Neural cell (in vitro differentiated cells): Measurements from ENCODE around the gene PWP2. TPM values are rescaled to one million over a fixed set of nuclear protein-coding genes. Genes with fewer than 3 reads are reported as not detected.
"Not testable (repeated sequence)": the region's sequence is repeated elsewhere in the genome, so short reads cannot be mapped to it uniquely, and the experiment has no call there.

ENCODE experiments used
- H2AFZ ChIP-seq: fragments of 200-600, 300-800 bp; sonication (generic), shearing (Covaris generic); 2 replicates; pipeline ENCODE4 v1.6.0; 2014; ENCODE audit warnings: low read depth, mild to moderate bottlenecking, antibody characterized with exemption, low read length, moderate library complexity
- H3F3A ChIP-seq: fragments of 200-600 bp; shearing (Covaris generic); 2 replicates; pipeline ENCODE4 v1.6.1; 2016; ENCODE audit warnings: mild to moderate bottlenecking, moderate library complexity, mixed read lengths, antibody characterized with exemption, low read length; ENCODE audit not compliant: insufficient read depth, poor library complexity, severe bottlenecking
- H3K27ac ChIP-seq: fragments of 200-600, 300-800 bp; sonication (generic), shearing (Covaris generic); 2 replicates; pipeline ENCODE4 v1.5.1; 2014; ENCODE audit warnings: mild to moderate bottlenecking, low read length, moderate library complexity
- H3K27me3 ChIP-seq: fragments of 300-800, 200-600 bp; sonication (generic), shearing (Covaris generic); 2 replicates; pipeline ENCODE4 v1.6.0; 2014; ENCODE audit warnings: mild to moderate bottlenecking, low read depth, low read length, moderate library complexity; ENCODE audit not compliant: insufficient read depth
- H3K36me3 ChIP-seq: fragments of 300-800, 200-600 bp; sonication (generic), shearing (Covaris generic); 2 replicates; pipeline ENCODE4 v1.5.1; 2014; ENCODE audit warnings: mild to moderate bottlenecking, antibody characterized with exemption, low read length, moderate library complexity; ENCODE audit not compliant: insufficient read depth
- H3K4me2 ChIP-seq: fragments of 300-800, 200-600 bp; sonication (generic), shearing (Covaris generic); 2 replicates; pipeline ENCODE4 v1.6.0; 2014; ENCODE audit warnings: mild to moderate bottlenecking, low read length
- H3K4me3 ChIP-seq: fragments of 300-800, 200-600 bp; sonication (generic), shearing (Covaris generic); 2 replicates; pipeline ENCODE4 v1.5.1; 2014; ENCODE audit warnings: mild to moderate bottlenecking, low read length, moderate library complexity
- H3K79me2 ChIP-seq: fragments of 200-600 bp; shearing (Covaris generic); replicated peaks from 2 replicates; pipeline ENCODE4 v1.6.0; 2014; ENCODE audit warnings: mild to moderate bottlenecking, low read length, moderate library complexity; ENCODE audit not compliant: insufficient read depth
- H3K9ac ChIP-seq: fragments of 300-800, 200-600 bp; sonication (generic), shearing (Covaris generic); 2 replicates; pipeline ENCODE4 v1.6.1; 2016; ENCODE audit warnings: mild to moderate bottlenecking, low read length, mixed read lengths
- H3K9me2 ChIP-seq: fragments of 200-600 bp; shearing (Covaris generic); 2 replicates; pipeline ENCODE4 v1.6.1; 2016; ENCODE audit warnings: mild to moderate bottlenecking, low read length, mixed read lengths; ENCODE audit not compliant: insufficient read depth
- H3K9me3 ChIP-seq: fragments of 200-600, 300-800 bp; sonication (generic), shearing (Covaris generic); 2 replicates; pipeline ENCODE4 v1.6.1; 2016; ENCODE audit warnings: mild to moderate bottlenecking, mixed run types, low read length, moderate library complexity, mixed read lengths
- H4K20me1 ChIP-seq: fragments of 200-600 bp; shearing (Covaris generic); 2 replicates; pipeline ENCODE4 v1.6.1; 2016; ENCODE audit warnings: mild to moderate bottlenecking, mixed run types; ENCODE audit not compliant: insufficient read depth
- polyA plus RNA-seq: library from polyadenylated mRNA; depleted of rRNA; stranded (reverse); fragments of >200 nt; gene quantifications from 2 replicates; pipeline ENCODE4 v1.2.3, GENCODE V29; 2014

PWP2 gene
- polyA plus RNA-seq, 1 donor from 2014 or later = 1.7 TPM

GRCh38 chr21:44155231-44155993 is 48.2 kb downstream of the PWP2 start:
- not testable (repeated sequence) for H3K27ac ChIP-seq, H3K9ac ChIP-seq, H4K20me1 ChIP-seq, H3K79me2 ChIP-seq, H3K4me2 ChIP-seq, H3K9me3 ChIP-seq, H3K27me3 ChIP-seq, H3K9me2 ChIP-seq, H3K36me3 ChIP-seq, H3K4me3 ChIP-seq, H3F3A ChIP-seq, H2AFZ ChIP-seq

GRCh38 chr21:44155994-44156380 is 48.8 kb downstream of the PWP2 start:
- H3K79me2 ChIP-seq, H3K9me2 ChIP-seq, H3K9me3 ChIP-seq, H3K27me3 ChIP-seq, H4K20me1 ChIP-seq, H2AFZ ChIP-seq, H3F3A ChIP-seq, H3K36me3 ChIP-seq, H3K27ac ChIP-seq, H3K9ac ChIP-seq, H3K4me2 ChIP-seq, H3K4me3 ChIP-seq: not testable (repeated sequence)

- not testable (repeated sequence) for H3K79me2 ChIP-seq, H3K9ac ChIP-seq, H3K36me3 ChIP-seq, H3K4me2 ChIP-seq, H3K9me3 ChIP-seq, H3F3A ChIP-seq, H4K20me1 ChIP-seq, H3K27me3 ChIP-seq, H3K4me3 ChIP-seq, H2AFZ ChIP-seq, H3K27ac ChIP-seq, H3K9me2 ChIP-seq
These were observed 50.4 kb downstream of the PWP2 start for GRCh38 chr21:44157439-44158081.

- not testable (repeated sequence) for H3F3A ChIP-seq, H3K27ac ChIP-seq, H3K27me3 ChIP-seq, H3K4me3 ChIP-seq, H4K20me1 ChIP-seq, H3K4me2 ChIP-seq, H3K36me3 ChIP-seq, H3K79me2 ChIP-seq, H3K9me3 ChIP-seq, H2AFZ ChIP-seq, H3K9ac ChIP-seq, H3K9me2 ChIP-seq
These were observed 50.9 kb downstream of the PWP2 start for GRCh38 chr21:44158082-44158468.

- not testable (repeated sequence) for H3K9me2 ChIP-seq, H3F3A ChIP-seq, H3K79me2 ChIP-seq, H3K9me3 ChIP-seq, H4K20me1 ChIP-seq, H2AFZ ChIP-seq, H3K9ac ChIP-seq, H3K4me3 ChIP-seq, H3K27ac ChIP-seq, H3K36me3 ChIP-seq, H3K27me3 ChIP-seq, H3K4me2 ChIP-seq
These were observed 52.4 kb downstream of the PWP2 start for GRCh38 chr21:44159349-44160297.

GRCh38 chr21:44160298-44160672 is 53.1 kb downstream of the PWP2 start:
- H4K20me1 ChIP-seq, H3F3A ChIP-seq, H3K9ac ChIP-seq, H3K9me3 ChIP-seq, H3K4me3 ChIP-seq, H3K27ac ChIP-seq, H3K4me2 ChIP-seq, H3K27me3 ChIP-seq, H3K36me3 ChIP-seq, H3K9me2 ChIP-seq, H2AFZ ChIP-seq, H3K79me2 ChIP-seq: not testable (repeated sequence)

GRCh38 chr21:44160821-44161220 is 53.6 kb downstream of the PWP2 start:
- not testable (repeated sequence) for H3K4me2 ChIP-seq, H3K79me2 ChIP-seq, H4K20me1 ChIP-seq, H3K27me3 ChIP-seq, H3K9ac ChIP-seq, H3F3A ChIP-seq, H3K9me3 ChIP-seq, H2AFZ ChIP-seq, H3K27ac ChIP-seq, H3K4me3 ChIP-seq, H3K36me3 ChIP-seq, H3K9me2 ChIP-seq
